Adrenal gland (tissue), 5 donors: ENCODE measurements around the gene CSK.

Source experiments
- POLR2A ChIP-seq, 2 donors: fragments of 450-650 bp; IDR thresholded peaks; one replicate each; pipeline ENCODE4 v1.6.1; 2017; ENCODE audit warnings: antibody characterized with exemption in 2 of 2, mild to moderate bottlenecking in 2 of 2, moderate library complexity in 1 of 2
- TF ChIP-seq, protein P1 (sequence below), 6 experiments: fragments of 450-650 bp in 4 of 6; fragments of 200-600 bp in 2 of 6; sonication (generic) in 1 of 6; IDR thresholded peaks; 1 replicate in 5 of 6; 2 replicates in 1 of 6; pipeline versions ENCODE4 v1.5.1 to v1.8.0; 2016 to 2021; ENCODE audit warnings: antibody characterized with exemption in 6 of 6, mild to moderate bottlenecking in 2 of 6, moderate library complexity in 1 of 6
- donor health status: DM: no; HTN: no; CAD: no.

DNA sequence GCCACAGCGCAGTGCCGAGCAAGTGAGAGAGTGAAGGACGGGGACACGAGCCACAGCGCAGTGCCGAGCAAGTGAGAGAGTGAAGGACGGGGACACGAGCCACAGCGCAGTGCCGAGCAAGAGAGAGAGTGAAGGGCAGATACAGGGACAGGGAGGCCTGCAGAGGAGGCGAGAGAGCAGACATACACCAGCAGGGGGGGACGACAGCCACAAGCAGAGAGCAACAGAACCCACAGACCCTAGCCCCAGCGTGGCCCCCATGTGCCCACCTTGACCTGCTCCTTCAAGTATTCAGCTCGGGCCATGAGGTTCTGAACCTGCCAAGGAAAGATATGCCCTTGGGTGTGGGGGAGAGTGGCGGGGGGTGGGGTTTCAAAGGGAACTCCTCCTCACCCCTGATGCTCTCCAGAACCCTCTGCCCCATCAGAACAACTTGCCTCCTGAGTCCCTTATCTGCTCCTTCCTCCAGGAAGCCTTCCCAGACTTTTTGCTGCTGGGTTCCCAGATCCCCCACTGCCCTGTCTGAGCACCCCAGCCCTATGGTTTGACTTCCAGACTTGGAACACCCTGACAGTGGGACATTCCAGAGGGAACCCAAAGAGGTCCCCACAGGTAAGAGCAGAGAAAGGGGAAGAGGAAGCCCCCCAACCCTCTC, 55.7 kb downstream of the CSK start:
- TF ChIP-seq, protein P1, sequence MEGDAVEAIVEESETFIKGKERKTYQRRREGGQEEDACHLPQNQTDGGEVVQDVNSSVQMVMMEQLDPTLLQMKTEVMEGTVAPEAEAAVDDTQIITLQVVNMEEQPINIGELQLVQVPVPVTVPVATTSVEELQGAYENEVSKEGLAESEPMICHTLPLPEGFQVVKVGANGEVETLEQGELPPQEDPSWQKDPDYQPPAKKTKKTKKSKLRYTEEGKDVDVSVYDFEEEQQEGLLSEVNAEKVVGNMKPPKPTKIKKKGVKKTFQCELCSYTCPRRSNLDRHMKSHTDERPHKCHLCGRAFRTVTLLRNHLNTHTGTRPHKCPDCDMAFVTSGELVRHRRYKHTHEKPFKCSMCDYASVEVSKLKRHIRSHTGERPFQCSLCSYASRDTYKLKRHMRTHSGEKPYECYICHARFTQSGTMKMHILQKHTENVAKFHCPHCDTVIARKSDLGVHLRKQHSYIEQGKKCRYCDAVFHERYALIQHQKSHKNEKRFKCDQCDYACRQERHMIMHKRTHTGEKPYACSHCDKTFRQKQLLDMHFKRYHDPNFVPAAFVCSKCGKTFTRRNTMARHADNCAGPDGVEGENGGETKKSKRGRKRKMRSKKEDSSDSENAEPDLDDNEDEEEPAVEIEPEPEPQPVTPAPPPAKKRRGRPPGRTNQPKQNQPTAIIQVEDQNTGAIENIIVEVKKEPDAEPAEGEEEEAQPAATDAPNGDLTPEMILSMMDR (IDR thresholded peaks at IDR 0.05): peak in 2 of 6 experiments; percentile 11 to 19
- no peak for TF ChIP-seq POLR2A (IDR thresholded peaks at IDR 0.05)
